ENCODE data around the gene GIGYF2. TPM values are rescaled to one million over a fixed set of nuclear protein-coding genes. Genes with fewer than 3 reads are reported as not detected.

GIGYF2 gene
- total RNA-seq, 1 donor from 2014 or later, result 55.6 TPM

DNA sequence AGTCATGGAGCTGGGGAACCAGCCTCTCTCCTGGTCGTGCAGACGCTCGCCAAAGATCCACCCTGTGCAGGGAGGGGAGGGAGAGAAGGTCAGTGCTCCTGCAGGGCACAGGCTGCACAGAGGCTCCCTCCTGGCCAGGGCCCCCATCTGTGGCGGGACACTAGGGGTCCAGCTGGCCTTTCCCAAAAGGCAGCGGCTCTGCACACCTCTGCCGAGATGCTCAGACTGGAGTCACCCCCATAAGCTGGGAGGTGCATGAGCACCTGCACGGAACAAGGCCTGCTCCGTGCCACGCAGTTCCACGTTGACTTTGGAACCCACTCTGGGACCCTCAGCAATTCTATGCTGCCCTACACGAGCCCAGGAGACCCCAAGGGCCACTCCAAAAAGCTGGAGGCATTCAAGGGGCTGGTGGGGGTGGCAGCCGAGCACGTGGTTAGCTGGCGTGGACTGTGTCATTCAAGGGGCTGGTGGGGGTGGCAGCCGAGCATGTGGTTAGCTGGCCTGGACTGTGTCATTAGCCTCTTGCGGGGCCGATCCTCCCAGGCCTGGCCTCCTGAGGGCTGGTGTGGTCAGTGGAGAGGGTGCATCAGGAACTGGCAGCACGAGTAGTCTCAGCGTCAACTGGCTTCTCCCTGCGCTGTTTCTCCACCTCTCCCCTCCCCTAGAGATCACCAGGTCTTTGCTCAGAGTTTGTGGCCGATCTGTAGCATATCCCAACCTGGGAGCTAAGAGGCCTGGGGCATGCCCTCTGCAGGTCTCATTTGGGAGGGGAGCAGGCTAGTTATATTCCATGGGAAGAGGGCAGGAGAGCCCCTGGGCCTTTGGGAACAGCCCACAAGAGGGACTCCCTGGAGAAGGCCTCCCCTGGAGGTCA, 182.7 kb downstream of the GIGYF2 start:
- no peak for DNase-seq (ENCODE audit: low spot score)

DNA sequence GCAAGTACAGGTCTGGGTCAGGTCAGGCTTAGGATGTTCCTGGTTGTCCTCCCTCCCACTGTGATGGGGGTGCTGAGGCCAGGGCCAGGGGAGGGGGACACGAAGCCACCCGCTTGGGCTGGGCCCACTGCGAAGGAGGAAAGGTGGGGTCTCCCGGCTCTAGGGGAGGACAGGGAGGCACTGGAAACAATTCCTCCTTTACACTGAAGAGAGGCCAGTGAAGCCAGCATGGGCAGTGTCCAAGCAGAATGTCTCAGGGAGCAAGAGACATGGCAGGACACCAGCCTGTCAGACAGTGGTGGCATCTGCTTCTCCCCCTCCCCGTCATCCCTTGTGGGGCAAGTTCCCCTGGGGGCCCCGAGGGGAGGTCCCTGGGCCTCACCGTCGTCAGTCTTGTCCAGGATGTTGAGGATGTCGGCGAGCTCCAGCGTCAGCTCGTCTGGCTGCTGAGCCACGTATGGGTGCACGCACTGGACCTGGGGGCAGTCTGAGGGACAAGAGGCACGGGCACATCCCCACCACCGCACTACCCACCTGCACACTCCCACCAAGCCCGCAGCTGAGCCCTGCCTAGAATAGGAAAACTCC, 183.7 kb downstream of the GIGYF2 start:
- no peak for DNase-seq (ENCODE audit: low spot score)

- DNase-seq (ENCODE audit: low spot score), result no peak
Measured at GRCh38 chr2:232882085-232882484, 185.0 kb downstream of the GIGYF2 start.

GRCh38 chr2:232882505-232883115, 185.5 kb downstream of the GIGYF2 start:
- no peak for DNase-seq (ENCODE audit: low spot score)

DNA sequence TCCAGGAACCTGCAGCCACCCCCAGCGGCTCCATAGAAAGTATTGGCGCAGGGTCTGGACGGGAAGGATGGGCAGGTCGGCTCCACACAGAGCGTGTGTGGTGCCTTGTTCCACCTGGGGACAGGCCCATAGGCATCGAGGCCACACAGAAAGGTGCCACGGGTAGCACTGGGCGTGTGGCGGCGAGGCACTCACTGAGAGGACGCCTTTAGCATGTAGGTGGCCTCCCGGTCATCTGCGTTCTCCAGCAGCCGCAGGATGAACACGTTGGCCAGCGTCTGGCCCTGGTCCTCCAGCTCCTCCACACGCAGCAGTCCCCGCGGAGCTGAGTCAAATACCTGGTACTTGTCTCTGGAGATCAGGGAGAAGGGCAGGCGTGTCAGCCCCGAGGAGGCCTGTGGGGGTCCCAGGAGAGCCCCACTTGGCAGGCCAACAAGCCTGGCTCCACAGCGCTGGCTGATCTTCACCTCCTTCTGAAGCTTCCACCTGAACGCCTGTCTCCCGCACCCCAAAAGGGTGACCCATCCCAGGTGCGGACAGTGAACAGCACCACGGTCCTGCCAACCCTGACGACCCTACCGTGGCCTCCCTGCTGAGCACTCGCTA, 186.1 kb downstream of the GIGYF2 start:
- no peak for DNase-seq (ENCODE audit: low spot score)

DNA sequence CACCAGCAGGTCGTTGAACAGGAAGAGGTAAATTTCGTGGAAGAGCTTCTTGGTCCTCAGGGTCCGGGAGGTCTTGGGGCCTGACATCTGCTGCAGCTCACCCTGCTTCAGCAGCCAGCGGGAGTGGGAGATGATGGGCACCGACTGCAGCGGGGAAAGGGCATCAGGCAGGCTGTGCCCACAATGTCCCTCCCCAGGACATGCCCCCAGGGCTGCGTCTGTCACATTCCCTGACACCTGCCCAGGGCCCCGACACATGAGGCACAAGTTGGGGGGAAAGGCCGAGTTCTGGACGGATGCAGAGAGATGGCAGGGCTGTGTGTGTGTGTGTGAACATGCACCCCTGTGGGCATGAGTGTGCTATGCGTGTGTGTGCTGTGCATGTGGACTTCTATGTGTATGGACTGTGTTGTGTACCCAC, 186.9 kb downstream of the GIGYF2 start:
- no peak for DNase-seq (ENCODE audit: low spot score)

- DNase-seq (ENCODE audit: low spot score), result no peak
Measured at GRCh38 chr2:232884549-232885263, 187.6 kb downstream of the GIGYF2 start.

DNA sequence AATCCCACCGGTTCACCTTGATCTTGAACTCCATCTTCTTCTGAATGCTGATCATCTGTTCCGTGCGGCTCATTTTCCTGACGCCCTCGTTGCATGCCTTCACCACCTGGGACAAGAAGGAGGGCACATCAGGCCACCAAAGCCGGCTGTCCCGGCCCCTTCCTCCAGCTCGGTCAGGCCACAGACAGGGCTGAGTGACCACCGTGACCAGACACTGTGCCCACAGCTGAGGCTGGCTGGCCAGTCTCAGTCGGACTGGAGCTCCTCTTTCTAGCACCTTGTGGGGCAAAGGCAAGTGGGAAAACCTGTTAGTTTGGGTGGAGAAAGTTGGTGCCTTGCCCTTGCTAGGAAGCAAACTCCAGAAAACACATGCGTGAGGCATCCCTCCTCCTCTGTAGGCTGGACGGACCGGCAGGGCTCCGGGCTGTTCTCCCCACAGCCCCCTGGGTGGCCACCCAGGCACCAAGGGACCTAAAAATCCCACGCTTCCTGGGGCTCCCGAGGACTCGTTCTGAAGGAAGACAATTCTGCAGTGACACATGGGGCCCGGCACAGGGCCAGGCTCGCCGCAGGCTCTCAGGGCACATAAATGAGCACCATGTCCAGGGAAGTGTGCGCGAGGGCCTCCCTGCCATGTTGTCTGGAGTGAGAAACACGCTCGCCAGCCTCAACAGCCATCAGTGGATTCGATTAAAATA, 188.3 kb downstream of the GIGYF2 start:
- DNase-seq (ENCODE audit: low spot score), result no peak

DNA sequence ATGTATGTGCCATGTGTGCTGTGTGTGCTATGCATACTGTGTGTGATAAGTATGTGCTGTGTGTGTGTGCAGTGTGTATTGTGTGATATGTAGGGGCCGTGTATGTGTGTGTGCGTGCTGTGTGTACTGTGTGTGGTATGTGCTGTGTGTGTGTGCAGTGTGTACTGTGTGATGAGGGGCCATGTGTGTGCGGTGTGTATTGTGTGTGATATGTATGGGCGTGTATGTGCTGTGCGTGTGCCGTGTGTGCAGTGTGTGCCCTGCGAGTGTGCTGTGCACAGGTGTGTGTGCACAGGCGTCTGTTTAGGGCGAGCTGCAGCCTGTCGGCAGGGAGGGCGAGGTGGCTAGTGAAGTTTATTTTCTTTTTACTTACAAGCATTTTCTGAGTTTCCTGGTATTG, 189.0 kb downstream of the GIGYF2 start:
- DNase-seq (ENCODE audit: low spot score), result no peak

GRCh38 chr2:232886632-232887031, 189.5 kb downstream of the GIGYF2 start:
- DNase-seq (ENCODE audit: low spot score), result no peak

DNA sequence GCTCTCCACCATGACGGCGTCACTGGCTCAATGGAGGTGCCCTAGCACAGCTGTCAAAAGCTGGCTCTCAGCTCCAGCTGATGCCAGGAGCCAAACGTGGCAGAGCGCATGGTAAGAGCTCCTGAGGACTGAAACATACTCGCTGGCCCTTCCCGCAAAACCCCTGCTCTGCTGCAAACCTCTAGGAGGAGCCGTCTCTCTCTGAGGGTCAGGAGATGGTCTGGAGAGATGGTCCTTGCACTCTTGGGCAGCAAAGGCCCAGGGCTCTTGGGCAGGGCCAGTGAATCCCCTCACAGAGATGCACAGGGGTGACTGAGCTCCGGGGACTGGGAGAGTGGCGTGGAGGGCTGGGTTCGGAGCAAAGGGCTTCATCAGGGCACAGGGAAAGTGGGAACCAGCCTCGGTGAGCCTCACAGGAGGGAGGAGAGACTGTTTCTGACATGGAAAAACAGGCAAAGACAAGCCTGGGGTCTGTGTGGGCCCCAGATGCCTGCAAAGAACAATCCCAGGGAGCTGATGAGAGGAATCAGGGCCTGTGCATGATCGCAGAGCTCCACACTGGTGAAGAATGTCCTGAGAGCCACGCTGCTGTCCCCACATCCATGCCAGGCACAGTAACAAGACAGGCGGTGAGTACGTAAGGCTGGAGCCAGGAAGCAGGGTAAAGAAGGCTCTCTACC, 190.2 kb downstream of the GIGYF2 start:
- peak; percentile 3 for DNase-seq (ENCODE audit: low spot score)

- peak; percentile 2 for DNase-seq (ENCODE audit: low spot score)
Measured at GRCh38 chr2:232888099-232888836, 191.1 kb downstream of the GIGYF2 start.

GRCh38 chr2:232888839-232889529, 191.9 kb downstream of the GIGYF2 start:
- DNase-seq (ENCODE audit: low spot score), result no peak

- DNase-seq (ENCODE audit: low spot score), result no peak
Measured at GRCh38 chr2:232889876-232890401, 192.8 kb downstream of the GIGYF2 start.

DNA sequence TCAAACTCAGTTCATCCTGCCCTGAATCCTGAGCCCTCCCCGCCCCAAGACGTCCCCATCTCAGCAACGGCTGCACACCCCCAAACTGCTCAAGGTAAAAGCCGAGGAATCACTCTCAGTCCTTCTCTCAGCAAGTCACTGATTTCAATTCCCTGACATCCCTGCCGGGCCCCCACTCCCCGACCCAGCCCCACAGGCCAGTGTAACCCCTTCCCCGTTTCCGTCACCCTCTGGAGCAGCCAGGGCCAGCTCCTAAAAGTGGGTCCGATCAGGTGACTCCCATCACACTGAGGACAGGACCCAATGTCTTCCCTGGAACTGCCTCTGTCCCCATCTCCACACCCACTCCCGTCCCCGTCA, 193.4 kb downstream of the GIGYF2 start:
- no peak for DNase-seq (ENCODE audit: low spot score)

DNA sequence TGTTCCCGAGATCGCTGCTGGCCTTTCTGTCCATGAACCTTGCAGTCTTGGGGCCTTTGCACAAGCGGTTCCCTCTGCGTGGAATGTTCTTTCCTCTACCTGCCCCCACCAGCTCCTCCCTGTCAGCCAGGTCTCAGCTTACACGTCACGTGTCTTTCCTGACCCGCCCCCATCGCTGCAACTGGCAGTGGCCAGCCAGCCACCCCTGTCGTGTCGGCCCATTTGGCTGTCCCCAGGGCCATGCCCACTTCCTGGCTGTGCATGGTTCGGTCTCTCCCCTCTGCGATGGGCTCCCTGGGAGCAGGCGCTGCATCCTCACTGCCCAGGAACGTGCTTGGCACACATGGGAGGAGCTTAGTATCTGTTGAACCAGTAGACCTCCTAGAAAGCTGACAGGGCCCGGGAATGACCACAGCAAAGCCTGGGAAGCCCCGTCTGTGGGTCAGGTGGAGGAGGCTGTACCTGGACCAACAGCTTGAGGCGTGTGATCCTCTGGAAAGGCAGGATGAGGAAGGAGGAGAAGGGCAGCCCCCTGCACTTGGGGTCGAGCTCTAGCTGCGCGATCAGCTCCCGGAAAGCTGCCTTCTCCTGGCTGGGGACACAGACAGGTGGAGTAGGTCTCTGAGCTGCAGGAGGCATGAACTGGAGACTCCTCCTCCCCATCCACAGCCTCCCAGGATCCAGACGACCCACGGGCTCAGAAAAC, 193.9 kb downstream of the GIGYF2 start:
- peak; percentile 79 for DNase-seq (ENCODE audit: low spot score)

- DNase-seq (ENCODE audit: low spot score), result no peak
Measured at GRCh38 chr2:232891621-232892071, 194.5 kb downstream of the GIGYF2 start.

DNA sequence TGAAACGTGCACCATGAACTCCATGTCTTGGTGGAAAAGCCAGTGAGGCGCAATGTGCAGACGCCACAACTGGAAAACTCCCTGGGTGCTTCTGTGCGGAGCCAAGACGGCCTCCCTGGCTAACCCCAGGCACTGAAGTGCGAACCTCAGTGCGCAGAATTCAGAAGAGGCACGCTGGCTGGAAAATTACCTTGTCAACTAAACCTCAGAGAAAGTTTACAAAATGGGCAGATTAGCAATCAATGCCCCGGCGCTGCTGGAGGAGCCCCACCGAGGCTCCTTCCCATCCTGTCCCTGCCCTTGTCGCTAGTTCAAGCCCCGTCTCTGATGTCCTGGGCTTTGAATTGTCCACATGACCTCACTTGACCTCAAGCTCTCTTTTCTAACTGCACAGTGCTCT, 195.1 kb downstream of the GIGYF2 start:
- no peak for DNase-seq (ENCODE audit: low spot score)

Measured in mucosa of gallbladder (tissue), 1 donor.